CD14-positive monocyte (primary cell): ENCODE results near the gene SETX. TPM values are rescaled to one million over a fixed set of nuclear protein-coding genes. Genes with fewer than 3 reads are reported as not detected.

Experiments
- DNase-seq, 3 donors: peaks; one replicate each; pipeline ENCODE4 v3.0.0-alpha.2; 2011 to 2022
- H2AFZ ChIP-seq: 2 replicates; pipeline ENCODE4 v1.6.0; 2012; ENCODE audit warnings: mild to moderate bottlenecking, low read depth, low read length, inconsistent platforms; ENCODE audit not compliant: insufficient read depth, poor library complexity, severe bottlenecking
- H3K27ac ChIP-seq, 2 donors: 1 replicate in 1 of 2; 2 replicates in 1 of 2; pipeline ENCODE4 v1.5.1; 2012 to 2013; ENCODE audit warnings: low read length in 2 of 2, control low read depth in 1 of 2, inconsistent platforms in 1 of 2, low read depth in 1 of 2, mild to moderate bottlenecking in 1 of 2
- H3K27me3 ChIP-seq, 2 donors: one replicate each; pipeline versions ENCODE4 v1.6.0 to v1.6.1; 2011 to 2013; ENCODE audit warnings: low read length in 2 of 2; ENCODE audit not compliant: control insufficient read depth in 2 of 2, insufficient read depth in 2 of 2
- H3K36me3 ChIP-seq, 2 donors: replicated peaks in 1 of 2; 1 replicate in 1 of 2; 2 replicates in 1 of 2; pipeline versions ENCODE4 v1.5.1 to v1.6.1; 2012 to 2013; ENCODE audit warnings: low read length in 2 of 2, control low read depth in 1 of 2, inconsistent platforms in 1 of 2, mild to moderate bottlenecking in 1 of 2; ENCODE audit not compliant: insufficient read depth in 2 of 2, control insufficient read depth in 1 of 2
- H3K4me1 ChIP-seq, 2 donors: 1 replicate in 1 of 2; 2 replicates in 1 of 2; pipeline versions ENCODE4 v1.5.1 to v1.6.1; 2012 to 2013; ENCODE audit warnings: low read length in 2 of 2, control low read depth in 1 of 2, inconsistent platforms in 1 of 2, mild to moderate bottlenecking in 1 of 2, moderate library complexity in 1 of 2; ENCODE audit not compliant: insufficient read depth in 2 of 2, control insufficient read depth in 1 of 2
- H3K4me2 ChIP-seq: replicated peaks from 2 replicates; pipeline ENCODE3; 2012; ENCODE audit warnings: low read length, moderate library complexity, mild to moderate bottlenecking; ENCODE audit not compliant: poor library complexity, severe bottlenecking; ENCODE audit errors: extremely low read depth
- H3K4me3 ChIP-seq, 3 experiments: fragments of 200-600 bp in 1 of 3; sonication (generic) in 1 of 3; replicated peaks in 1 of 3; 1 replicate in 2 of 3; 2 replicates in 1 of 3; pipeline ENCODE4 v1.5.1; 2011 to 2013; ENCODE audit warnings: low read length in 3 of 3, mild to moderate bottlenecking in 3 of 3, control low read depth in 2 of 3, low read depth in 2 of 3, inconsistent platforms in 1 of 3, moderate library complexity in 1 of 3
- H3K79me2 ChIP-seq: 2 replicates; pipeline ENCODE4 v1.6.0; 2012; ENCODE audit warnings: mild to moderate bottlenecking, control low read depth, inconsistent platforms, low read length, moderate library complexity; ENCODE audit not compliant: insufficient read depth
- H3K9ac ChIP-seq: 2 replicates; pipeline ENCODE4 v1.6.0; 2017; ENCODE audit warnings: low read length, mild to moderate bottlenecking; ENCODE audit not compliant: insufficient read depth, poor library complexity, severe bottlenecking
- H3K9me3 ChIP-seq, 2 donors: replicated peaks in 1 of 2; 1 replicate in 1 of 2; 2 replicates in 1 of 2; pipeline versions ENCODE4 v1.5.1 to v1.6.1; 2012 to 2013; ENCODE audit warnings: low read length in 2 of 2, control low read depth in 1 of 2; ENCODE audit not compliant: control insufficient read depth in 1 of 2, insufficient read depth in 1 of 2
- H4K20me1 ChIP-seq: 2 replicates; pipeline ENCODE4 v1.6.0; 2012; ENCODE audit warnings: mild to moderate bottlenecking, low read length, control low read depth, moderate library complexity; ENCODE audit not compliant: insufficient read depth
- H3K27ac Mint-ChIP-seq, 7 donors: one replicate each; pipeline ENCODE4 v1.8.0; 2020; ENCODE audit warnings: mild to moderate bottlenecking in 7 of 7, mixed read lengths in 7 of 7, moderate library complexity in 6 of 7, inconsistent platforms in 2 of 7
- H3K27me3 Mint-ChIP-seq, 3 donors: one replicate each; pipeline ENCODE4 v1.8.0; 2021 to 2022; ENCODE audit warnings: low read depth in 3 of 3, mild to moderate bottlenecking in 3 of 3, mixed read lengths in 3 of 3, moderate library complexity in 3 of 3, inconsistent platforms in 1 of 3
- H3K36me3 Mint-ChIP-seq, 2 donors: one replicate each; pipeline ENCODE4 v1.8.0; 2020; ENCODE audit warnings: mixed read lengths in 2 of 2, inconsistent platforms in 1 of 2, mild to moderate bottlenecking in 1 of 2
- H3K4me1 Mint-ChIP-seq: one replicate; pipeline ENCODE4 v1.8.0; 2020; ENCODE audit warnings: mild to moderate bottlenecking, mixed read lengths
- H3K4me3 Mint-ChIP-seq, 2 donors: one replicate each; pipeline ENCODE4 v1.8.0; 2020; ENCODE audit warnings: mild to moderate bottlenecking in 2 of 2, mixed read lengths in 2 of 2, moderate library complexity in 1 of 2
- H3K9me3 Mint-ChIP-seq, 7 donors: one replicate each; pipeline ENCODE4 v1.8.0; 2020 to 2022; ENCODE audit warnings: mixed read lengths in 7 of 7, mild to moderate bottlenecking in 6 of 7, moderate library complexity in 6 of 7, inconsistent platforms in 2 of 7
- WGBS: methylation state at CpG from one replicate; pipeline ENCODE4 v1.1.5; 2013; ENCODE audit warnings: missing lambda C conversion rate; ENCODE audit not compliant: insufficient coverage; 5-methylcytosine and 5-hydroxymethylcytosine counted together
- intact Hi-C, 2 donors: fragments of 100-400 bp; cut with micrococcal nuclease; formaldehyde crosslinking; loops; one replicate each; pipeline versions ENCODE4 v1.15.0 to v1.15.1; 2023
- polyA plus RNA-seq, 3 donors: library from polyadenylated mRNA; depleted of rRNA in 1 of 3; unstranded in 2 of 3; stranded (reverse) in 1 of 3; fragments of 300-500 nt in 2 of 3; fragments of >200 nt in 1 of 3; fragmentation: Illumina TruSeq in 2 of 3; gene quantifications; 1 replicate in 2 of 3; 2 replicates in 1 of 3; pipeline ENCODE4 v1.2.3, GENCODE V29; 2012 to 2021
- TF ChIP-seq, protein P1 (sequence below): fragments of 200-600 bp; IDR thresholded peaks from one replicate; pipeline ENCODE4 v1.8.0; 2022; ENCODE audit warnings: antibody characterized with exemption, mild to moderate bottlenecking

The SETX gene
- polyA plus RNA-seq, 3 donors: 18.4 to 31.7 (median 24.2) TPM

DNA sequence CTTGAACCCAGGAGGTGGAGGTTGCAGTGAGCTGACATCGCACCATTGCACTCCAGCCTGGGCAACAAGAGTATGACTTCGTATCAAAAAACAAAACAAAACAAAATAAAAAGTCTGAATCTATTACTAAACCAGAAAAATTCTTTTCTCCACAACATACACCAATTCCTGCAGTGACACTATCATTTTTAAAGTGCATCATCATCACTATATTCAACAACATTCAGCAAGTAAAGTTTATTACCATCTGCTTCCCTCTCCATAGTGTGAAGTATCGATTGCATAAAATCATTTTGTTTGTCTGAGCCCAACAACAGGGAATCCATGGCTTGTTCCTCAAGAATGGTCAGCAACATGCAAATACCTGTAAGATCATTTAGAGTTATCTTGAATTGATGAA lies 20.4 kb downstream of the SETX start:
- H3K27ac ChIP-seq: no peak overlapping the region
- no peak overlapping the region for H3K4me2 ChIP-seq
- H3K27me3 ChIP-seq: no peaks in the 10 kb centered on the region
- H3K27ac Mint-ChIP-seq: no peak overlapping the region
- H3K4me1 Mint-ChIP-seq: no peaks in the 10 kb centered on the region
- no peak overlapping the region for H3K9ac ChIP-seq
- peaks cover 95 to 98% of the 10 kb centered on the region in 2 donors for H3K36me3 ChIP-seq
- H3K9me3 Mint-ChIP-seq: no peaks in the 10 kb centered on the region
- peaks cover 24% of the 10 kb centered on the region for H3K79me2 ChIP-seq
- H2AFZ ChIP-seq: no peak overlapping the region
- no peaks in the 10 kb centered on the region for H3K27me3 Mint-ChIP-seq
- no peak overlapping the region for H3K4me3 ChIP-seq
- no peak overlapping the region for H3K4me3 Mint-ChIP-seq
- 100% methylated on average over 2 of the region's 3 CpGs for WGBS
- H3K9me3 ChIP-seq: no peaks in the 10 kb centered on the region
- no peaks in the 10 kb centered on the region for H3K4me1 ChIP-seq
- intact Hi-C loops: loop anchor here in 1 of 2 donors (10.0 kb wide), 1 partner anchor 50 kb away; no protein-coding TSS in a partner anchor
- peaks cover 98% of the 10 kb centered on the region for H4K20me1 ChIP-seq
- H3K36me3 Mint-ChIP-seq: peaks cover 82 to 98% of the 10 kb centered on the region in 2 donors
- TF ChIP-seq, protein P1, sequence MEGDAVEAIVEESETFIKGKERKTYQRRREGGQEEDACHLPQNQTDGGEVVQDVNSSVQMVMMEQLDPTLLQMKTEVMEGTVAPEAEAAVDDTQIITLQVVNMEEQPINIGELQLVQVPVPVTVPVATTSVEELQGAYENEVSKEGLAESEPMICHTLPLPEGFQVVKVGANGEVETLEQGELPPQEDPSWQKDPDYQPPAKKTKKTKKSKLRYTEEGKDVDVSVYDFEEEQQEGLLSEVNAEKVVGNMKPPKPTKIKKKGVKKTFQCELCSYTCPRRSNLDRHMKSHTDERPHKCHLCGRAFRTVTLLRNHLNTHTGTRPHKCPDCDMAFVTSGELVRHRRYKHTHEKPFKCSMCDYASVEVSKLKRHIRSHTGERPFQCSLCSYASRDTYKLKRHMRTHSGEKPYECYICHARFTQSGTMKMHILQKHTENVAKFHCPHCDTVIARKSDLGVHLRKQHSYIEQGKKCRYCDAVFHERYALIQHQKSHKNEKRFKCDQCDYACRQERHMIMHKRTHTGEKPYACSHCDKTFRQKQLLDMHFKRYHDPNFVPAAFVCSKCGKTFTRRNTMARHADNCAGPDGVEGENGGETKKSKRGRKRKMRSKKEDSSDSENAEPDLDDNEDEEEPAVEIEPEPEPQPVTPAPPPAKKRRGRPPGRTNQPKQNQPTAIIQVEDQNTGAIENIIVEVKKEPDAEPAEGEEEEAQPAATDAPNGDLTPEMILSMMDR: no peak
- no peak for DNase-seq

DNA sequence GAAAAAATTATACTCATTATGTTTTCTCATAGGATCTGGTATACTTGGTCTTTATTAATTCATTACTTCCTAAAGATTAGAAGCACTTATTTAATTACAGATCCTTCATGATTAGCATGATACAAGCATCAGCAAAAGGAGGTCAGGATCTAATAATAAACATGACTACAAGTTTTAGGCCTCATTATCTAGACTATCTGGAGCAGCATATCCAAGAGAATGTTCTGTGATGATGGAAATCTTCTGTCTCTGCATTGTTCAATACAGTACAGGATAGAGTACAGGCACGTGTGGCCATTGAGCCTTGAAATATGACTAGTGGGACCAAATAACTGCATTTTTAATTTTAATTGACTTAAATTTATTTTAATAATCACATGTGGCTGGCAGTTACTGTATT lies 21.2 kb downstream of the SETX start:
- TF ChIP-seq, protein P1: no peak
- Histone ChIP-seq H3K79me2 (peaks cover 20% of the 10 kb centered on the region), H3K4me1 (no peaks in the 10 kb centered on the region), H3K27ac (no peak overlapping the region), H3K36me3 (peaks cover 95 to 98% of the 10 kb centered on the region in 2 donors), H3K9ac (no peak overlapping the region), H2AFZ (no peak overlapping the region), H3K27me3 (no peaks in the 10 kb centered on the region), H3K9me3 (no peaks in the 10 kb centered on the region), H3K4me3 (no peak overlapping the region), H4K20me1 (peaks cover 98% of the 10 kb centered on the region), H3K4me2 (no peak overlapping the region)
- no peaks in the 10 kb centered on the region for H3K4me1 Mint-ChIP-seq
- no peak overlapping the region for H3K27ac Mint-ChIP-seq
- no CpG with 5 or more reads among the region's 1 CpG for WGBS
- no peaks in the 10 kb centered on the region for H3K9me3 Mint-ChIP-seq
- H3K36me3 Mint-ChIP-seq: peaks cover 84 to 98% of the 10 kb centered on the region in 2 donors
- H3K4me3 Mint-ChIP-seq: no peak overlapping the region
- no peaks in the 10 kb centered on the region for H3K27me3 Mint-ChIP-seq
- intact Hi-C loops: loop anchor here in 1 of 2 donors (10.0 kb wide), 1 partner anchor 49 kb away; no protein-coding TSS in a partner anchor
- no peak for DNase-seq
